Subcutaneous adipose tissue (tissue), 4 donors: Measurements from ENCODE around the gene KCNH1. TPM values are rescaled to one million over a fixed set of nuclear protein-coding genes. Genes with fewer than 3 reads are reported as not detected.

Experiments
- total RNA-seq, 4 donors: library from RNA; depleted of rRNA; stranded (reverse); fragments of >200 nt; gene quantifications; one replicate each; pipeline ENCODE4 v1.1.0, GENCODE V29; 2016
- TF ChIP-seq, protein P1 (sequence below): fragments of 450-650 bp; IDR thresholded peaks from one replicate; pipeline ENCODE4 v1.5.1; 2016; ENCODE audit warnings: low read depth, mild to moderate bottlenecking, control low read depth, antibody characterized with exemption, moderate library complexity

KCNH1 gene
- total RNA-seq, 4 donors from 2014 or later = 0.44 TPM; not detected in 3

DNA sequence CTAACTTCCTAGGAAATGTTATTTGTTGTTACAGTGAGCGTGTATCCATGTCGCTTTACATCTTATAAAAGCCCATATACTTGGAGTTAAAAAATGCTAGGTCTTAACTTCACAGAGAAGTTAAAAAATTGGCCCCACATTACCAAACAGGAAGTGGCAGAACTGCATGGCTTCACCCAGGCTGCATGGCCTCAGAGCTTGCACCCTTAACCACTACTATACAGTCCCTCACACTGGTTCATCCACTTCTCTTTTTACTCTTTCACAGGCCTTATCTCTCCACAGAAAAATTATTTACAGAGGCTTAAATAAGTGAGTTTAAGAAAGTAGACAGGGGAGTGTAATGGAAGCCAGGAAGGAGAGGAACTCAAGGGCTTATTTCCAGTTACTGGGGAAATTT is 402.8 kb downstream of the KCNH1 start:
- TF ChIP-seq, protein P1, sequence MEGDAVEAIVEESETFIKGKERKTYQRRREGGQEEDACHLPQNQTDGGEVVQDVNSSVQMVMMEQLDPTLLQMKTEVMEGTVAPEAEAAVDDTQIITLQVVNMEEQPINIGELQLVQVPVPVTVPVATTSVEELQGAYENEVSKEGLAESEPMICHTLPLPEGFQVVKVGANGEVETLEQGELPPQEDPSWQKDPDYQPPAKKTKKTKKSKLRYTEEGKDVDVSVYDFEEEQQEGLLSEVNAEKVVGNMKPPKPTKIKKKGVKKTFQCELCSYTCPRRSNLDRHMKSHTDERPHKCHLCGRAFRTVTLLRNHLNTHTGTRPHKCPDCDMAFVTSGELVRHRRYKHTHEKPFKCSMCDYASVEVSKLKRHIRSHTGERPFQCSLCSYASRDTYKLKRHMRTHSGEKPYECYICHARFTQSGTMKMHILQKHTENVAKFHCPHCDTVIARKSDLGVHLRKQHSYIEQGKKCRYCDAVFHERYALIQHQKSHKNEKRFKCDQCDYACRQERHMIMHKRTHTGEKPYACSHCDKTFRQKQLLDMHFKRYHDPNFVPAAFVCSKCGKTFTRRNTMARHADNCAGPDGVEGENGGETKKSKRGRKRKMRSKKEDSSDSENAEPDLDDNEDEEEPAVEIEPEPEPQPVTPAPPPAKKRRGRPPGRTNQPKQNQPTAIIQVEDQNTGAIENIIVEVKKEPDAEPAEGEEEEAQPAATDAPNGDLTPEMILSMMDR = no peak

DNA sequence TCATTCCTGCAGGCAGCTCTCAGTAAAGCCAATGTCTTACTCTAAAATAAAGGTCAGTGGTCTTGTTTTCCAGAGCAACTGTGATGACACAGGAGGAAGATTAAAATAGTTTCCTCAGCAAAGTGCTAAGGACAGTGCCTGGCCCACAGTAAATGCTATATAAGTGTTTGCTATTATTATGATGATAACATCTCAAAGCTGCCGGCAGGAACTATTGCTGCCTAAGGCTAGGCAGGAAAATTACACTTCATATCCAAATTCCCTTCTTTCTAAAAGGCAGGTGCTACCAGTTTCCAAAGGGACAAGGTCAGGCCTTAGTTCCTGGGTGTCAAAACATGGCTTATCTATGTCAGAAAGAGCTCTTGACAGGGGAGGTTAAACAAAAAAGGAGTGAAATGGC is 403.9 kb downstream of the KCNH1 start:
- TF ChIP-seq, protein P1 = no peak

DNA sequence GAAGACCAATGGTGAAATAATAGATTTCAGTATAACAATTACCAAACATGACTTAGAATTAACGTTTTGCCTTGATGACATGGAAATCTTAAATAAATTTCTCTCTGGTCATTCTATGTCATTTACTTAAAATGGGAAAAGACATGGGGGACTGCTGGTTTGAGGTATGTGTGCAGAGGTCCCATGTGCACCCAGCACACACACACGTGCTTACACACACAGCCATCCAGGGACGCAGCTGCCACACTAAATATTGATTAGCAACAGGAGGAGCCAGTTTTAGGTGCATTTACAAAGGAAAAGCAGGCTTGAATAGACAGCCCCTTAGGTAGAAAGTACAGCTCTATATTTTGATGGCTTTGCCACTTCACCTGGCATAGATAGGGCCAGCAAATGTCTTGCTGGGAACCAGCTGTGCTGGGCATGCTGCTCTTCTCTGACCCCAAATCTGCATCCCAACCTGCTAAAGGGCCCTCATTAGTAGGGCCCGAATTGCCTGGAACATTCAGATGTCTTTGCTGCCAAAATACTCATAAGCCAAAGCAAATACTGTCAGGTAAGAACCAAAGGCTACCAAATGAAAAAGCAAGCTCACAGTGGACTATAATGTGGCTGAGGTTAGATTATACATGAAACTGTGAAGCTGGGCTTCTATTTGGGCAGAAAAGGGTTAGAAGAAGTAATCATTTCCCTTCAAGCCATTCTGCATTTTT is 405.4 kb downstream of the KCNH1 start:
- TF ChIP-seq, protein P1 = no peak

DNA sequence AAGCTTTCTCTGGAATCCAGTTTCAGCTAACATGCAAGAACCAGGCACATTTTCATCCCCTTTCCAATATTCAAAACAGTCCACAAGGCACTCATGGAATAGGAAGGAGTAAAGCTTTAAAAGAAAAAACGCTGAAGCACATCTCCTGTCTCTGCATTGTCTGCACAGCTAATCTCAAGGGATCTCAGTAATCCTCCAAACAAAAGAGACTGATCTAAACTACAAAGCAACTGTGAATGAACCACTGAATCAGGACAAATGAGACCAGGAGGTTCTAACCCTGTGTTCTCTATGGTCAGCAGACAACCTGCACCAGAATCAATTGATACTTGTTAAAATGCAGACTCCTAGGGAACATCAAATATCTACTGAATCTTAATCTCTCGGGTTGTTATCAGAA is 406.2 kb downstream of the KCNH1 start:
- TF ChIP-seq, protein P1 = no peak

DNA sequence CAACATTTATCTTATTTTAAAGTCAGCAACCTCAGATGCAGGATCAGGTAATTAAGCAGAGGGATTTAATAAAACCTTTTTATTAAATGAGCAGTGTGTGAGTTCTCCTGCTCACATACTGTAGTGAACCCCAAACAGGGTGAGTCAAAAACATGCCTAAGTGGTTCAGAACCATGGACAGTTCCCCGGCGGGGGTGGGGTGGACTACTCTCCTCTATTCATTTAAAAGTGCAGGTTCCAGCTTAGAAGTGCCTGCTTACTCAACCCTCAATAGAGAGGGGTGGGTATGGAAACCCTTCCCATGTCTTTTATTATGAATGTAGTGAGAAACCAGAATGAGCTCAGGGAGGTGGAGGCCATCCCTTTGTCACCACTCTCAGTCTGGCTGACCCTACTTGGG is 407.3 kb downstream of the KCNH1 start:
- TF ChIP-seq, protein P1 = no peak

DNA sequence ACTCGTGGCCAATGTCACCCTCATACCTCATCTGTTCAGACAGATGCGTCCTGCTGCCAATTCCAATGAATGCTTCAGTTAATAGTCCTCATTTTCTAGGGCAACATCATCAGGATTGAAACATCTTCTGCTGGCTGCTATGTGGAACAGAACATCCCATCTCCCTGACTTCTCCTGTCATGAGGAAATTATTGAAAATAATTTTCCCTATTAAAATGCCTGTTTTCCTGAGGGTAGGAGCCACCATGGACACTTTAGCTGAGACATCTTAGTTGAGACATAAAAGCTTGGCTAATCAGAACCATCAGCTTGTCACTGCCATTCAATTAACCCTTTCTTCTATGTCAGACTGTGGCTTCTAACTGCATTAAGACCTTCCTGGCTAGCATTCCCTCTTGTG is 409.2 kb downstream of the KCNH1 start:
- TF ChIP-seq, protein P1 = no peak

DNA sequence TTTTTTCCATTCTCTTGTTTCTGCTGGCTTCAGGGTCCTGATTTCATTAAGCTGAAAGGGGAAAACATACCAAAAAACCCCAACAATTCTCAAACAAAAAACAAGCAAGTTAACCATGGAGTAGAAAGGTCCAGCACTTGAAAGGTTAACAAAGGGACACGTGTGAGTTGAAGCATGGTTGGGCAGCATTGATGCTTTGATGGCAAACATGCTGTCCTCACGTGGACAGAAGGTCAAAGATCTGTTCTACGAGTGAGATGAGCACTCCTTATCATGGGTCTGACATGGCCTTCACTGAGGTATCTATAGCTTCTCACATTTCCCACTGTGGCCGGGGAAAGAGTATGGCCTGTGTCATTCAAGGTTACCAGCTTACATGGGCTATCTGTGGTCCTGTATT is 410.3 kb downstream of the KCNH1 start:
- TF ChIP-seq, protein P1 = no peak
